ENCODE data around the gene TMEM101.

GRCh38 chr17:44029736-44030135 lies 15.0 kb upstream of the TMEM101 start:
- no peak for TF ChIP-seq NRF1 (IDR thresholded peaks at IDR 0.05; ENCODE audit: low read depth, low read length)
- no peak for TF ChIP-seq CTCF (IDR thresholded peaks at IDR 0.05)
- TF ChIP-seq, protein P1, sequence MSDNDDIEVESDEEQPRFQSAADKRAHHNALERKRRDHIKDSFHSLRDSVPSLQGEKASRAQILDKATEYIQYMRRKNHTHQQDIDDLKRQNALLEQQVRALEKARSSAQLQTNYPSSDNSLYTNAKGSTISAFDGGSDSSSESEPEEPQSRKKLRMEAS (IDR thresholded peaks at IDR 0.05; ENCODE audit: low read depth) = no peak
- TF ChIP-seq POLR2AphosphoS5 (IDR thresholded peaks at IDR 0.05; ENCODE audit: low read depth, low read length) = no peak

Data from SK-N-SH (cell line).